Subcutaneous abdominal adipose tissue (tissue), 5 donors: Measurements from ENCODE around the gene CYB5RL.
"Not testable (repeated sequence)": the region's sequence is repeated elsewhere in the genome, so short reads cannot be mapped to it uniquely, and the experiment has no call there.

Experiments
- H3K27ac ChIP-seq: one replicate; pipeline ENCODE4 v1.7.0; 2013; ENCODE audit warnings: low read depth, mild to moderate bottlenecking, inconsistent platforms, low read length, moderate library complexity
- H3K27me3 ChIP-seq, 5 donors: one replicate each; pipeline ENCODE4 v1.7.0; 2013; ENCODE audit warnings: low read length in 5 of 5, inconsistent platforms in 1 of 5; ENCODE audit not compliant: control insufficient read depth in 5 of 5, insufficient read depth in 4 of 5
- H3K36me3 ChIP-seq, 5 donors: one replicate each; pipeline ENCODE4 v1.7.0; 2013; ENCODE audit warnings: low read length in 5 of 5; ENCODE audit not compliant: control insufficient read depth in 5 of 5, insufficient read depth in 5 of 5
- H3K4me1 ChIP-seq, 5 donors: one replicate each; pipeline ENCODE4 v1.7.0; 2013; ENCODE audit warnings: low read length in 5 of 5, mild to moderate bottlenecking in 3 of 5, moderate library complexity in 1 of 5; ENCODE audit not compliant: control insufficient read depth in 5 of 5, insufficient read depth in 5 of 5
- H3K4me3 ChIP-seq, 5 donors: one replicate each; pipeline ENCODE4 v1.7.0; 2013; ENCODE audit warnings: low read length in 5 of 5, low read depth in 1 of 5
- H3K9ac ChIP-seq, 5 donors: one replicate each; pipeline ENCODE4 v1.7.0; 2013; ENCODE audit warnings: low read length in 5 of 5, mild to moderate bottlenecking in 4 of 5, moderate library complexity in 3 of 5
- H3K9me3 ChIP-seq, 5 donors: one replicate each; pipeline ENCODE4 v1.7.0; 2013; ENCODE audit warnings: low read length in 5 of 5; ENCODE audit not compliant: control insufficient read depth in 5 of 5
- donor health status: healthy.
- donor health status: healthy.
- donor health status: healthy.
- donor health status: healthy.
- donor health status: healthy.

CYB5RL gene

GRCh38 chr1:54219688-54220003, 19.8 kb upstream of the CYB5RL start:
- Histone ChIP-seq H3K4me3 (peak overlapping the region in 3 of 5 donors; percentile 6 to 59 (median 17)), H3K9ac (peak overlapping the region in 2 of 5 donors; percentile 21 to 30), H3K4me1 (peaks cover 3 to 30% (median 27%) of the 10 kb centered on the region in 5 donors), H3K27ac (peak overlapping the region; percentile 71), H3K36me3 (peaks cover 0 to 46% (median 45%) of the 10 kb centered on the region in 5 donors), H3K27me3 (no peaks in the 10 kb centered on the region), H3K9me3 (no peaks in the 10 kb centered on the region)

DNA sequence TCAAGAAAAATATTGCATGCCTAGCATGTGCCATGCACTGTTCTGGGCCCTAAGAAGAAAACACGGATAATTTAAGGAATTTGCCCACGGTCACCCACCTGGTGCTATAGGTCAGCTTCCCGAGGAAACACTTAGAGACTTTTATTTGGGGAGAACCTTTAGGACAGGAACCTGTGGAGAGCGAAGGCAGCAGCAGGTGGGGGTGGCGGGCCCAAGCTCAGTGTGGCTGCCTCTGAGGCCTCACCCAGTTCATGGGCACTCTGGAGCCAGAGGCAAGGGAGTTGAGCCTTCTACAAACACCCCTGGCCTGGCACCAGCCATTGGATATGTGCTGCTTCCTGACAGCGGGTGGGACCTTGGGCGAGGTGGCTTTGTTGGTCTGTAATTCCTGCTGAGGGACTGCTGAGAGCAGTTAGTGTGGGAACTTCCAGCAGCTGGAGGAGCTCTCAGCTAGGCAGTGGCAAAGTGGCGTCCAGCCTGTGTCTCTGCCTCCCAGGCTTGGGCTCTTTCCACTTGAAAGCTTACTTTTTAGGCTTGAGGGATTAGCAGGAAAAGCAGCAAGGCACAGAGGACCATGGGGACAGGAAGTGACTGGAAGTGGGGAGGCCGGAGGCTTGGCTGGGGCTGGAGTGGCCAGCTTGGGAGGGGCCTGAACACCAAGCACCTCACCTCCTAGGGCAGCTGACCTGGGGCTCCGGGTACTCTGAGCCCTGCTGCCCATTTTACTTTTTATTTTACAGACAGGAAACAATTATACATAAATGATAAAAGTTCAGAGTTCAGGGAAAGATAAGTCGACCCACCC, 19.3 kb upstream of the CYB5RL start:
- peaks cover 3 to 51% (median 51%) of the 10 kb centered on the region in 5 donors for H3K36me3 ChIP-seq
- H3K9ac ChIP-seq: peak overlapping the region in 2 of 5 donors; percentile 30 to 42
- peak overlapping the region; percentile 71 for H3K27ac ChIP-seq
- H3K4me3 ChIP-seq: no peak overlapping the region
- H3K4me1 ChIP-seq: peaks cover 3 to 30% (median 27%) of the 10 kb centered on the region in 5 donors
- H3K9me3 ChIP-seq: no peaks in the 10 kb centered on the region
- no peaks in the 10 kb centered on the region for H3K27me3 ChIP-seq

DNA sequence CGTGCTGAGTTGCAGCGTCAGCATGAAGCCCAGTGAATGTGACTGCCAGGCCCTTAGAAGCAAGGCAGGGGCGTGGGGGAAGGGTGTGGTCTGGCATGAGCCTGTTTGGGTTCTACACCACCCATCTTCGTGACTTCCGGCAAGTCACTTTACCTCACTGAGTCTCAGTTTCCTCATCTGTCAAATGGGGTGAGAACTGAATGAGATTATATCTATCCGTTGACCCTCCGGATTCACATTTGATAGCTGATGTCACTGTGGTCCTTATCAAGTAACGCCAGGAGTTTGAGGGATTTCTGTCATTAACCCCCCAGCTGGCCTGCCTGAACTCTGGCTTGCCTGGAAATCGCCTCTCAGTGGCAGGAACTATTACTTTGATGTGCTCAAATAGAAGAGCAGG, 15.7 kb upstream of the CYB5RL start:
- no peak overlapping the region for H3K27ac ChIP-seq

DNA sequence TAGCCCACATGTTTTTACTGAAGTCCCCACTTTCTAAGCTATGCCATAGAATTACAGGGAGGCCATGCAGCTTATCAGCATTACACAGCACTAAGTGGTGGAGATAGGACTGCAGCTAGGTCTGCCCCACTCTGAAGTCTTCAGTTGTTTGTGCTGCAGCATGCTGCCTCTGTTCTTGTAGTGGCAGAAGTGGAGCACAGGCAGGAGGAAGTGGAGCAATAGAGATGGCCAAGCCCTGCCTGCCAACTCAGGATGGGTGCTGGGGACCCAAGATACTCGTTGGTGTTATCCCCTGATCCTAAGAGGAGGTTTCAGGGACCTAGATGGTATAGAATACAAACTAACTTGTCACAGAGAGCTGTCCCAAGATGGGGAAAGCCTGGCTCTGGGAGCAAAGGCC, 13.0 kb upstream of the CYB5RL start:
- no peaks in the 10 kb centered on the region for H3K4me1 ChIP-seq
- H3K9me3 ChIP-seq: no peaks in the 10 kb centered on the region
- no peak overlapping the region for H3K27ac ChIP-seq
- peaks cover 19 to 97% (median 91%) of the 10 kb centered on the region in 5 donors for H3K36me3 ChIP-seq
- H3K9ac ChIP-seq: no peak overlapping the region
- no peak overlapping the region for H3K4me3 ChIP-seq
- H3K27me3 ChIP-seq: no peaks in the 10 kb centered on the region

More for the DNA sequence above, 15.7 kb upstream of the CYB5RL start:
- Histone ChIP-seq H3K36me3 (peaks cover 8 to 87% (median 84%) of the 10 kb centered on the region in 5 donors), H3K9ac (no peak overlapping the region), H3K9me3 (no peaks in the 10 kb centered on the region), H3K4me1 (peaks cover 1 to 19% (median 18%) of the 10 kb centered on the region in 5 donors), H3K27me3 (no peaks in the 10 kb centered on the region), H3K4me3 (no peak overlapping the region)

GRCh38 chr1:54207896-54208295, 8.1 kb upstream of the CYB5RL start:
- H3K27ac ChIP-seq, H3K4me1 ChIP-seq, H3K9me3 ChIP-seq, H3K27me3 ChIP-seq, H3K9ac ChIP-seq, H3K4me3 ChIP-seq: not testable (repeated sequence)
- H3K36me3 ChIP-seq: peaks cover 30 to 87% (median 66%) of the 10 kb centered on the region in 5 donors

DNA sequence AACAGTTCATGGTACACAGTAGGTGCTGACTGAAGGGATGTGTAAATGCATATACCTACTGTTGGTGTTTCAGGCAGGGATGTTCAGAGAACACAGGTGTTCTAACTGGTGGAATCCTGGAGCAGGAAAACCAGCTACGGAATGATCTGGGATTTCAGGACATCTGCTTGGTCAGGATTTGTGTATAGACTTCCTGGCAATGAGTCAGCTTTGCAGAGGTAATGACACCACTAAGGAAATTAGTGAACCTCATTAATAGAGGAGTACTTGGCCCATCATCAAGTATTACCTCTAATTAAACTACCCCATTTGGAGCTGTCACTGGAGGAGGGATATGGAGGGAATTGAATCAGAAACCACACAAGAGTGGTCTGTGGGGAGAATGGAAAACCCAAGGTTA, 7.5 kb upstream of the CYB5RL start:
- H3K9ac ChIP-seq: no peak overlapping the region
- no peak overlapping the region for H3K27ac ChIP-seq
- no peaks in the 10 kb centered on the region for H3K4me1 ChIP-seq
- no peaks in the 10 kb centered on the region for H3K27me3 ChIP-seq
- peaks cover 30 to 81% (median 60%) of the 10 kb centered on the region in 5 donors for H3K36me3 ChIP-seq
- no peaks in the 10 kb centered on the region for H3K9me3 ChIP-seq
- H3K4me3 ChIP-seq: no peak overlapping the region

DNA sequence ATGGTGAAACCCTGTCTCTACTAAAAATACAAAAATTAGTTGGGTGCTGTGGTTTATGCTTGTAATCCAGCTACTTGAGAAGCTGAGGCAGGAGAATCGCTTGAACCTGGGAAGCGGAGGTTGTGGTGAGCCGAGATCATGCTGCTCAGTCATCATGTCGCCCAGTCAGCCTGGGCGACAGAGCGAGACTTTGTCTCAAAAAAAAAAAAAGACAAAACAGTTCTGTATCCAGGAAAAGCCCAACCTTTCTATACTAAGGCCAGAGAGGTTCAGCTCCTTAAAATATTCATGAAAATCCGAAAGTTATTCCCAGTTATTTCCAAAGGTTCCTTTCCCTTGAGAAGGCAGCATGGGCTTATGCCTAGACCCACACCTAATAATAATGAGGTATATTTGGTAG, 4.4 kb upstream of the CYB5RL start:
- Histone ChIP-seq H3K36me3 (peaks cover 20 to 50% (median 33%) of the 10 kb centered on the region in 5 donors), H3K27me3 (no peaks in the 10 kb centered on the region), H3K27ac (no peak overlapping the region), H3K4me1 (peaks cover 7 to 21% (median 20%) of the 10 kb centered on the region in 5 donors), H3K4me3 (no peak overlapping the region), H3K9ac (no peak overlapping the region), H3K9me3 (no peaks in the 10 kb centered on the region)

- no peaks in the 10 kb centered on the region for H3K27me3 ChIP-seq
- H3K9ac ChIP-seq: peak overlapping the region; percentile 68 to 97 (median 92)
- peaks cover 2 to 22% (median 14%) of the 10 kb centered on the region in 5 donors for H3K36me3 ChIP-seq
- peak overlapping the region; percentile 60 for H3K27ac ChIP-seq
- H3K9me3 ChIP-seq: no peaks in the 10 kb centered on the region
- peaks cover 8 to 25% (median 24%) of the 10 kb centered on the region in 5 donors for H3K4me1 ChIP-seq
- H3K4me3 ChIP-seq: peak overlapping the region; percentile 91 to 99 (median 99)
Observed at GRCh38 chr1:54200519-54200997, 728 bp upstream of the CYB5RL start.

DNA sequence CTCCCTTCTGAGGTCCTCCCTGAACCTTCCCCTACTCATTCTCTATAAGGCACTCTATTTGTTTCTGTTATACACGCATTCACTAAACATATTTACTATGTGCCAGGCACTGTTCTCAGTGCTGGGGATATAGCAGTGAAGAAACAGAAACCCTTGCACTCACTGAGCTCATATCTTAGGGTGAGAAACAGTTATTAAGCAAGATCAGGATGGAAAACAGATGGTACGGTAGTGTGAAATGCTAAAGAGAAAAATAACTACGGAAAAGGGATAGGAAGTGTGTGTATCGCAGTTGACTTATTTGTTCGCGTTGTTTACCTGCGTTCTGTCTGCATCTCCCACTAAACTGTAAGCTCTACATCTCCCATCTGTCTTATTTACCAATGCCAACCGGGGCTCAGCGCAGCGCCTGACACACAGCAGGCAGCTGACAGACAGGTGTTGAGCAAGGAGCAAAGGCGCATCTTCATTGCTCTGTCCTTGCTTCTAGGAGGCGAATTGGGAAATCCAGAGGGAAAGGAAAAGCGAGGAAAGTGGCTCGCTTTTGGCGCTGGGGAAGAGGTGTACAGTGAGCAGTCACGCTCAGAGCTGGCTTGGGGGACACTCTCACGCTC, 572 bp downstream of the CYB5RL start:
- Histone ChIP-seq H3K4me1 (peaks cover 8 to 25% (median 24%) of the 10 kb centered on the region in 5 donors), H3K27me3 (no peaks in the 10 kb centered on the region), H3K4me3 (peak overlapping the region; percentile 91 to 99 (median 99)), H3K27ac (peak overlapping the region; percentile 60), H3K9ac (peak overlapping the region; percentile 2 to 97 (median 92)), H3K36me3 (peaks cover 7 to 22% (median 17%) of the 10 kb centered on the region in 5 donors), H3K9me3 (no peaks in the 10 kb centered on the region)

DNA sequence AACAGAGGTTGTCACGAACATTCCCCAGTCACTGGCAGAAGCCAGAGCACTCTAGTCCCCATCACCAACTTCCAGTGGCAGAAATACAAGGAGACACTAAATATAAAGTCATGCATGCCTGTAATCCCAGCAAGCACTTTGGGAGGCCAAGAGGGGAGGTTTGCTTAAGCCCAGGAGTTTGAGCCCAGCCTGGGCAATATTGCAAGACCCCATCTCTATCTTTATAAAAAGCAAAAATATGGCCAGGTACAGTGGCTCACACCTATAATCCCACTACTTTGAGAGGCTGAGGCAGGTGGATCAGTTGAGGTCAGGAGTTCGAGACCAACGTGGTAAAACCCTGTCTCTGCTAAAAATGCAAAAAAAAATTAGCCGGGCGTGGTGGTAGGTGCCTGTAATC, 6.4 kb downstream of the CYB5RL start:
- Histone ChIP-seq H3K4me3 (no peak overlapping the region), H3K9me3 (no peaks in the 10 kb centered on the region), H3K36me3 (peaks cover 12 to 60% (median 46%) of the 10 kb centered on the region in 5 donors), H3K27me3 (no peaks in the 10 kb centered on the region), H3K9ac (no peak overlapping the region), H3K27ac (no peak overlapping the region), H3K4me1 (no peaks in the 10 kb centered on the region)
